GM12873 (cell line): ENCODE data around the gene ELOVL5.

Experiments used
- TF ChIP-seq, protein P1 (sequence below): IDR thresholded peaks from 2 replicates; pipeline ENCODE4 v1.5.1; 2012; ENCODE audit warnings: low read depth, mild to moderate bottlenecking, moderate library complexity, low read length, control low read depth; ENCODE audit not compliant: insufficient read depth; ENCODE audit errors: missing control alignments

ELOVL5 gene

DNA sequence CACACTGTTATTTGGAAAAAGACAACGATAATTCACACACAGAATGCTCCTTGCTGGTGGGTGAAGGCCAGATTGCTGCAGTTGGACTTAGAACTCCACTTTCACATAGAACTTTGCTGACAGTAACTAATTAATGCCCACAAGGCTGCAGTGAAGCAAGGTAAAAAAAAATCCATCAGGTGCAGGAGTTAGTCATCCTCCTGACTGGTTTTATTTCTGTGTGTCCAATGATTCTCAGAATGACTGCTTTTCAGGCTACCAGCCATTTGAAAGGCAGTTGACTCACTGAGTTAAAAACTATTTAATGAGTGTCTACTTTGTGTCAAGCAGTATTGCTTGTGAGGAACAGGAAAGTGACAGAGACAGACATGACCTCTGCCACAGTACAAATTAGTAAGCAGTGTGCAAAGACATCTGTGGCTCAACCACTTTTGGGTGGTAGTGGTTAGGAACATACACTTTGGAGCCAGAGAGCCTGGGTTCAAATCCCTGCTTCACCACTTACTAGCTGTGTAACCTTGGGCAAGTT, 41.9 kb downstream of the ELOVL5 start:
- TF ChIP-seq, protein P1, sequence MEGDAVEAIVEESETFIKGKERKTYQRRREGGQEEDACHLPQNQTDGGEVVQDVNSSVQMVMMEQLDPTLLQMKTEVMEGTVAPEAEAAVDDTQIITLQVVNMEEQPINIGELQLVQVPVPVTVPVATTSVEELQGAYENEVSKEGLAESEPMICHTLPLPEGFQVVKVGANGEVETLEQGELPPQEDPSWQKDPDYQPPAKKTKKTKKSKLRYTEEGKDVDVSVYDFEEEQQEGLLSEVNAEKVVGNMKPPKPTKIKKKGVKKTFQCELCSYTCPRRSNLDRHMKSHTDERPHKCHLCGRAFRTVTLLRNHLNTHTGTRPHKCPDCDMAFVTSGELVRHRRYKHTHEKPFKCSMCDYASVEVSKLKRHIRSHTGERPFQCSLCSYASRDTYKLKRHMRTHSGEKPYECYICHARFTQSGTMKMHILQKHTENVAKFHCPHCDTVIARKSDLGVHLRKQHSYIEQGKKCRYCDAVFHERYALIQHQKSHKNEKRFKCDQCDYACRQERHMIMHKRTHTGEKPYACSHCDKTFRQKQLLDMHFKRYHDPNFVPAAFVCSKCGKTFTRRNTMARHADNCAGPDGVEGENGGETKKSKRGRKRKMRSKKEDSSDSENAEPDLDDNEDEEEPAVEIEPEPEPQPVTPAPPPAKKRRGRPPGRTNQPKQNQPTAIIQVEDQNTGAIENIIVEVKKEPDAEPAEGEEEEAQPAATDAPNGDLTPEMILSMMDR = no peak

DNA sequence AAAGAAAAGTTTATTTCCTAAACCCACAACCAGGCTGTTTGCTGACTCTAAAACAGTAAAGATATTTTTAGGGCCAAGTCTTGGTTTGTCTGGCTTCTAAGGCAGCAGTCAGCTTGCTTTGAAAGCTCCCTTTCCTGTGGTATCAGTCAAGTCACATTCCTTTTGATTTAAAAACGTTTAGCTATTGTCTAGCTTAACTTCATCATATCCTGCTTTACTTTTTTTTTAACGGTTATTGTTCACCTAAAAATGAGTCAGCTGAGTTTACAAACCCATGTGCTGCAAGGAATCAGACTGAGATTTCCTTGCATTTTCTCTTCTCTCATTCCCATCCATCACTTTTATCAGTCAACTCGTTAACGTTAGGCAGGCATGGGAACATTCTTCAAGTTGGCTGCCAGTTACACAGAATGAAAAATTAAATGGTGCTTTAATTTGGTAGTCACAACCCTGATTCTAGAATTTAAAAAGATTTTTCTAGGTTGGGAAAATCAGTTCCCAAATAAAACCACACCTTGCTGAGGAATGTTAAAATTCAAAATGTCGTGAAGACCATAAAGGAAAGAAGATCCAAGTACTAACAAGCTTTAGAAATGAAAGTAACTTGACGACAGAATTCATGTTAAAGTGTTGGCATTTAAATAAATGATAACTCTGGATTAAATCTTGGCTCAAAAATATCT, 45.9 kb downstream of the ELOVL5 start:
- TF ChIP-seq, protein P1 = no peak

DNA sequence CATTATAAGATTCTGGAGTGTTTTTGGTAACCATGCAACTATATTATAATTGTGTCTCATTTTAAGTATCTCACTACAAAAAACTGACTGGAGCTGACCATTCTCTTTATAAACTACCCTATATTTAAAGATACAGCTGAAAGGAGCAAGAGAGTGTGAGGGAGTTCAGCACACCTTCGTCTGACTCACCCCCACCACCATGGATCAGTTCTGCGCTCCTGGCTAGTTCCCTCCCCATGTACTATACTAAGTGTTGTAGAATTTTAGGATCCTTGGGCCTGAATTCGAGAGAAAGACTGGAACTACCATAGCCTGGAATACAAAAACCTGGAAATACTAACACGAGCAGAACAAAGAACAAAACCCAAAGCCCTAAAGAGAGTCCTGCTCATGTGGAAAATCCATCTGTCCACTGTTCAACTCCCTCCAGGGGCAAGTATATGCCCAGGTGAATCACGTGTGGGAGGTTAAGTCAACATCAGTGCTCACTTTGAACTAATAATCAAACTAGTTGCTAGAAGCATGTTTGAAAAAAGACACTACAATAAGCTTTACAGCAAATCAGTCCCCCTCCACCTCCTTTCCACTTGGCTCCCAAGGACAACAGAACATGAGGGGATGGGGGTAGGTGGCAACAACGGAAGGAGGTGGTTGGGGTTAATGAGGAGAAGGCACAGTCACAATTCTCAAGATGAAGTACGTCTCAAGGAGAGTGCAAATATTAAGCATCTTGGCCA, 46.8 kb downstream of the ELOVL5 start:
- TF ChIP-seq, protein P1 = no peak

DNA sequence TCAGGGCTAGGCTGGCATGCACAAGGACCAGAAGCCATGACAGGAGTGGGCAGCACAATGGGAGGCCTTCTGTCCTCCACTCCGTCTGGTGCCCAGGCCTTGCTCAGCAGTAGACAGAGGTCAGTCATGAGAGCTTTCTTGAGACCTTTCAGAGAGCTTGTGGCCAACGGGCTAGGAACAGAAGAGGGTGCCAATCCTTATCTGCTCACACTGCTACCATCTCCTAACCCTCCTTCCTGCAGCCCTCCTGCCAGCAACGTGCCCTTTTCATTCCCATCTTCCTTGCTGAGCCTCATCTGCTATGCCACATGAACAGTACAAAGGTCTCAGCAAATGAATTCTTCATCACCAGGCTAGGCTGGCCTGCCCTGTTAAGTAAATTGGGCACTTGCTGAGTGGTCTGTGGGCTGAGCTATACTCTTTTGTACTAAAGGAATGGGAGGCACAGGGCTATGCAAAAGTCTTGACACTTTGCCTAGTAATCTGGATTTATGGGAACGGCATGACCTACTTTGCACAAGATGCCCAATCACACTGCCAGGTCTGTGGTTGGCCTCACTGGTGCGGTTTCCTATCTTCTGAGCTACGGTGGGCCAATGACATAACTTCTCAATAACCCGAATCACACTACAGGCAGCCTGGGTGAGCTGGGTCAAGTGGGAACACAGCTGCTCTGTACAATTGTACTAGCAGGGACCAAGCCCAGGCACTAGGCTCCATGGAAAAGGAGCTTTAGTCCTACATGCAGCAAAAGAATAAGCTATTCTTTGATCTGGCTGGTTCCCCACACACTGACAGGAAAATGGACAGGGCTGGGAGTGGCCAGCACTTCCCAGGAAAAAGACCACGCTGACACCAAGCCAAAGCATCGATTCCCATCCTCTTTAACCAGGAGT, 47.8 kb downstream of the ELOVL5 start:
- TF ChIP-seq, protein P1 = no peak

DNA sequence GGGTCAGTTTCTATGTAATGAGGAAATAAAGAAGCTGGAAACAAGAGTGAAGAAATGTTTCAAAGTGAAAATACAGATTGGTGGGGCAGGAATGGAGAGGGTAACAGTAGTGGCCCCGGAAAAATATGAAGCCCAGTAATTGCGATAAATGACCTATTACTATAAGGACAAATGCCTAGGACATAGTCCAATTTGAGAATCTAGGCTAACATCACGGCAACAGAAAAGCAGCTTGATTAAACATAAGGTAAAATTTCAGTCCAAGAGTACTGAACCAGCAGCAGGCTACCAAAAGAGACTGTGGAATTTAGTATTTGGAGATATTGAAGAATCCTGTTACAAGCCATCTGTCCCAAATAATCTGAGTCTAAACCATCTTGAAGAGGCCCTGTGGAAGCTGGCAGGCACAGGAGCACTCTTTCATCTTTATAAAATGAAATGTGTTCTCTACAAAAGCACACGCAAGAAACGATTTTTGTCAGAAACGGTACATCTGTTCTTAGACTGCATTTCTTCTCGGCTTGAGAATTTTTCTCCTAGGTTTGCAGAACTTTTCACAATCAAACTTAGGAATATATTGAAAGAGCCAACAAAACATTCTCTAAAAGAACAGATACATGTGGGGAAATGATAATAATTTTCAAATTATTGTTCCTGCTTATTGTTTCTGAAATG, 49.3 kb downstream of the ELOVL5 start:
- TF ChIP-seq, protein P1 = no peak

DNA sequence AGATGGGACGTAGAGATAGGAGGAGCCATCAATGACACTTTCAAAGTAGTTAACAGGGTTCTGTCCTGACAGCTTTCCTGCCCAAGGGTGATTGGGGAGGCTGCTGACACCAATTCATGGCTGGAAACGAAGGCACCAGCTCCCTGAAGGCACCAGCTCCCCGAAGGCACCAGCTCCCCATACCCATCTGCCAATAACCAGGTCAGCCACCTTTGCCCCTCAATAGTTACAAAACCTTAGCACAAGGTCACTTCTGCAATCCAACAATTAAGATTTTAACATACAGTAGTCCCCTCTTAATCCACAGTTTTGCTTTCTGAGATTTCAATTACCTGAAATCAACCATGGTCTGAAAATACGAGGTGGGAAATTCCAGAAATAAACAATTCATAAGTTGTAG, 51.7 kb downstream of the ELOVL5 start:
- TF ChIP-seq, protein P1 = no peak

DNA sequence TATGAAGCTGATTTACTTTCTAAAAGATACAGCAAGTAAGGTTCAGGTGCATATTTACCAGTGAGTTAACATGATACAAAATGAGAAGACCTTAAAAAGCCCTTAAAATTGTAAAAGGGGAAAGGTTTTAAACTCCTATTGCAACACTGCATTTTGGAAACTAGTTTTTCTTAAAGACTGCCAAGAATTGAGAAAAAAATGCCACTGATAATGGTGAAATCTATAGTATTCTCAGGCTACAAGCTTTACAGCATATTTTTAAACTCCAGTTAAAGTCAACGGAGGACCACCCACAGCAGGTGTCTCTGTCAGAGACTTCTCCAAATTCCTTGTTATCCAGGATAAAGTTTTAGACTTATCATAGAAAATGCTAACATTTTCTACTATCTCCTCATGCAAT, 53.6 kb downstream of the ELOVL5 start:
- TF ChIP-seq, protein P1 = no peak
